IPS-20b (cell line): ENCODE data around the gene SMAD7.

Experiments
- H3K27ac ChIP-seq: one replicate; pipeline ENCODE4 v1.5.1; 2013; ENCODE audit warnings: low read length
- H3K27me3 ChIP-seq: 2 replicates; pipeline ENCODE4 v1.6.1; 2013; ENCODE audit warnings: mild to moderate bottlenecking, low read length, inconsistent platforms; ENCODE audit not compliant: insufficient read depth
- H3K36me3 ChIP-seq: 2 replicates; pipeline ENCODE4 v1.6.1; 2013; ENCODE audit warnings: low read depth, mild to moderate bottlenecking, inconsistent platforms, low read length, moderate library complexity; ENCODE audit not compliant: insufficient read depth
- H3K4me1 ChIP-seq: 2 replicates; pipeline ENCODE4 v1.6.1; 2013; ENCODE audit warnings: mild to moderate bottlenecking, control low read depth, inconsistent platforms, low read length, moderate library complexity; ENCODE audit not compliant: insufficient read depth
- H3K4me3 ChIP-seq: 2 replicates; pipeline ENCODE4 v1.5.1; 2013; ENCODE audit warnings: mild to moderate bottlenecking, low read length, inconsistent platforms
- H3K9ac ChIP-seq: 2 replicates; pipeline ENCODE4 v1.6.1; 2013; ENCODE audit warnings: low read depth, mild to moderate bottlenecking, inconsistent platforms, low read length, moderate library complexity
- H3K9me3 ChIP-seq: 2 replicates; pipeline ENCODE4 v1.6.1; 2013; ENCODE audit warnings: mild to moderate bottlenecking, low read depth, low read length, inconsistent platforms; ENCODE audit not compliant: insufficient read depth

Gene SMAD7

DNA sequence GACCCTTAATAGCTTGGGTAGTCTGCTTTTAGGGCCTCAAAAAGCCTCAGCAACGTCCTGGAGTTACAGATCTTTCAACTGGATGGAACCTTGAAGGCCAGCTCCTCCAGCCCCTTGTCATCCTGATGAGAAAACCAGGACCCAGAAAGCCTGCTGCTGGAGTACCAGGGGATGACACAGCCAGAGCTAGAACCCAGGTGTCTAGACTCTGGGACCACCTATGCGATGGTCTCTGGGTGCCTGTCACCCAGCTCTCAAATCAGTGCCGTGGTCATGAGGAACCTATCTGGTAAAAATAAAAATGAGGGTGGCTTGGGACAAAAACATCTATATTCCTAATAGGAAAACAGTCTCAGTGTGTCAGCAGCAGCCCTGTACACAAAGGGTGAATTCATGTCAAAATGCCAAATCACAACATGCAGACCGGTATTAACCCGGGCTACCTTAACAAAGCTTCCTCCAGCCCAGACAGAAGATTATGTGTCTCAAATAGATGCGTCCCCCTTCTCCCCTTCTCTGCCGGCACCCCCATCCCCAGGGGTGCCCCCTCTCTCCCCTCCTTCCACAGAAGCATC lies 28.5 kb downstream of the SMAD7 start:
- Histone ChIP-seq H3K9ac (no peak overlapping the region), H3K4me1 (peaks cover 14% of the 10 kb centered on the region), H3K27me3 (no peaks in the 10 kb centered on the region), H3K36me3 (peaks cover 30% of the 10 kb centered on the region), H3K27ac (no peak overlapping the region), H3K9me3 (no peaks in the 10 kb centered on the region), H3K4me3 (no peak overlapping the region)

DNA sequence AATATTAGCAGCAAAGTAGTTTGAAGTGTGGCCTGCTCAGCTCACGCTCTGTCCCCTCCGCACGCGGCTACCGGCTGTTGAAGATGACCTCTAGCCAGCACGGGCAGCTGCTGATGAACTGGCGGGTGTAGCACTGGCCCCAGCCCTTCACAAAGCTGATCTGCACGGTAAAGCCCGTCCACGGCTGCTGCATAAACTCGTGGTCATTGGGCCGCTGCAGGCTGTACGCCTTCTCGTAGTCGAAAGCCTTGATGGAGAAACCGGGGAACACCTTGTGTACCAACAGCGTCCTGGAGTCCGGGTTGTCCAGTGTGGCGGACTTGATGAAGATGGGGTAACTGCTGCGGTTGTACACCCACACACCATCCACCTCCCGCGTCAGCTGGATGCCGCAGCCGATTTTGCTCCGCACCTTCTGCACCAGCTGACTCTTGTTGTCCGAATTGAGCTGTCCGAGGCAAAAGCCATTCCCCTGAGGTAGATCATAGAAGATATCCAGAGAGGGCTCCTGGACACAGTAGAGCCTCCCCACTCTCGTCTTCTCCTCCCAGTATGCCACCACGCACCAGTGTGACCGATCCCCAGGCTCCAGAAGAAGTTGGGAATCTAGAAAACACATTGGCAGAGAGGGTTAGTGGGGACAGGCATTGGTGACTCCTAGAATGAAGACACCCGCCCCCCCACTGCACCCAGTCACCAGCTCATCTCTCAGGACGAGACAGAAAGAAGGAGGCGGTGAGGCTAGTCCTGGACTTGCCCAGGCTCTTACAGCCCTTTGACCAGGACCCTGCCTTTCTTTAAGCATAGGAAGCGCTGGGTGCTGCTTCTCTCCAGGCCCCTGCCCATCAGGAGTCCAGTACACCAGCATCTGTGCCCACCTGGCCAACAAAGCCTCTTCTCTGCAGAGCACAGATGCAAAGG lies 29.2 kb downstream of the SMAD7 start:
- H3K9ac ChIP-seq: no peak overlapping the region
- peaks cover 30% of the 10 kb centered on the region for H3K36me3 ChIP-seq
- H3K4me1 ChIP-seq: peaks cover 14% of the 10 kb centered on the region
- H3K9me3 ChIP-seq: no peaks in the 10 kb centered on the region
- H3K27ac ChIP-seq: no peak overlapping the region
- no peak overlapping the region for H3K4me3 ChIP-seq
- H3K27me3 ChIP-seq: no peaks in the 10 kb centered on the region

DNA sequence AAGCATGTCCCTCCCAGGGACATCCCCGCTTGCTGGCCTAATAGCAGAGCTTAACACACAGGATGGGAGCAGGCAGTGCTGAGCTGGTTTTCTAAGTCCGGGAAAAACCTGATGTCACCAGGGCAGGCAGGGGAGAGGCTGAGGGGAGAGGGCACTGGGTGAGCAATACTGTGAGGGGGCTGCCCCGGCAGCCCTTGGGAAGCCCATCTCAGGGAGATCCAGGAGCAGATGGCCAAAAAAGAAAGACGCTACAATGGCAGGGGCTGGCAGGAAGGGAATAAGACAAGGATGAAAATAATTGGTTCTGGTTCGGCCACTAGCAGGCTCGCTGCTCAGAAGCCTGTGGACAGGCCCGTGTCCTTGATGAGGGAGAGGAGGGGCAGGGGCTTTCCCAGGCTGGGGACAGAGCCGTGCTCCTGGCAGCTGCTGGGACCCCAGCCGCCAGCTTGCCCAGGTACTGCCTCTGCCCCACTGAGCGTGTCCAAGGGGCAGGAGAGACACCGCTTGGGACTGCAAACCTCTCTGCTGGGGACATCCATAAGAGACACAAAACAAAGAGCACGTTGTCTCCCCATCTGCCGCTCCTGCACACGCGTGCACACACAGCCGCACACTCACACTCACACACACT lies 30.2 kb downstream of the SMAD7 start:
- Histone ChIP-seq H3K9me3 (no peaks in the 10 kb centered on the region), H3K4me1 (peaks cover 14% of the 10 kb centered on the region), H3K27ac (no peak overlapping the region), H3K4me3 (no peak overlapping the region), H3K9ac (no peak overlapping the region), H3K36me3 (peaks cover 30% of the 10 kb centered on the region), H3K27me3 (no peaks in the 10 kb centered on the region)

DNA sequence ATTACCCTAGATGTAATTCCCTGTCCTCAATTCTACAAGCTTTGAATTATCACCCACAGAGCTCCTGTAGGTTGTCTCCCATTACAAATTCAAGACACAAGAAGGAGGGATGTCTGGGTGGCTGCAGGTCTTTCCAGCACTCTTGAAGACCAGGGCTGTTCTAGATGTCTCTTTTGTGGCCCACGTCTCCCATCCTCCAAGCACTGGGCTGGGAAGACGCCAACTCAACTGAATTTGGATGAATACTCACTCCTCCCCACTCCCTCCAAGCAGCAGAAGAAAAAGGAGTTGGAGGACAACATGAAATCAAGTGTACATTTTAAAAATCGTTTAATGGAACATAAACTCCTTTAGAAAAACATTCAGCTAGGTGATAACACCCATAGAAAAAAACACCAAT lies 31.2 kb downstream of the SMAD7 start:
- Histone ChIP-seq H3K27ac (no peak overlapping the region), H3K9me3 (no peaks in the 10 kb centered on the region), H3K4me1 (peaks cover 12% of the 10 kb centered on the region), H3K9ac (no peak overlapping the region), H3K4me3 (no peak overlapping the region), H3K27me3 (no peaks in the 10 kb centered on the region), H3K36me3 (peaks cover 30% of the 10 kb centered on the region)

DNA sequence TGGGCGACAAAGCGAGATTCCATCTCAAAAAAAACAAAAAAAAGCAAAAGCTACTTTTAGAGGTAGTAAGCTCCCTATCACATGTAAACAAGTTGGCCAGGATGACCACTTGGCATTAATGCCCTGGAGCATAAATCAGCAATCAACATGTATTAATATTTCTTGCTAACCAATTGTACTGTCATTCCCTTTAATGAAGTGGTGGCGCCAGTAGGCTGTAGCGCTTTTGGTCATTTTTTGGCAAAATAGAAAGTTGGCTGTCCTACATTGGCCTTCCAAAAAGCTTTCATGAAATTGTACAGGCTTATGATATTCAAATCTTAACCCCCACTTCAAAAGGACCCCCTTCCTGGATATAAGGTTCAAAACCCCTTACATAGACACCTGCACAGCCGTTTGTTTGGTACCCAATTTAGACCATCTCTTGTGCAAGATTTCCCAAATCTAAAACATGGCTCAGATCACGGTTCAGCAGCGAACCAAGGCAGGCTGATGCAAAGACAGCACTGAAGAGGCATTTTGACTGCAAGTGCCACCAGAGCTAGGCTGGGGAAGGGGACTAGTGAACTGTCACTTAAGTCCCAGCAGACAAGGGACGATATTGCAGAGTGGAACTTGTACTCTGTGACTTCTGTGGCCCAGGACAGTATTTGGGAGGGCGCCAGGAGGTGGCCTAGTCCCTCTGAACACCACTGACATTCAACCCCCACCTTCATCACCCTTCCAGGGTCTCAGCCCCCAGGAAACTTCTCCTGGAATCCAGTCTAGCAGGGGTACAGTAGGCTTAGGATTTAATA lies 31.9 kb downstream of the SMAD7 start:
- H3K36me3 ChIP-seq: peaks cover 30% of the 10 kb centered on the region
- no peak overlapping the region for H3K9ac ChIP-seq
- no peaks in the 10 kb centered on the region for H3K9me3 ChIP-seq
- H3K27me3 ChIP-seq: no peaks in the 10 kb centered on the region
- no peak overlapping the region for H3K4me3 ChIP-seq
- H3K4me1 ChIP-seq: peaks cover 8% of the 10 kb centered on the region
- H3K27ac ChIP-seq: no peak overlapping the region

DNA sequence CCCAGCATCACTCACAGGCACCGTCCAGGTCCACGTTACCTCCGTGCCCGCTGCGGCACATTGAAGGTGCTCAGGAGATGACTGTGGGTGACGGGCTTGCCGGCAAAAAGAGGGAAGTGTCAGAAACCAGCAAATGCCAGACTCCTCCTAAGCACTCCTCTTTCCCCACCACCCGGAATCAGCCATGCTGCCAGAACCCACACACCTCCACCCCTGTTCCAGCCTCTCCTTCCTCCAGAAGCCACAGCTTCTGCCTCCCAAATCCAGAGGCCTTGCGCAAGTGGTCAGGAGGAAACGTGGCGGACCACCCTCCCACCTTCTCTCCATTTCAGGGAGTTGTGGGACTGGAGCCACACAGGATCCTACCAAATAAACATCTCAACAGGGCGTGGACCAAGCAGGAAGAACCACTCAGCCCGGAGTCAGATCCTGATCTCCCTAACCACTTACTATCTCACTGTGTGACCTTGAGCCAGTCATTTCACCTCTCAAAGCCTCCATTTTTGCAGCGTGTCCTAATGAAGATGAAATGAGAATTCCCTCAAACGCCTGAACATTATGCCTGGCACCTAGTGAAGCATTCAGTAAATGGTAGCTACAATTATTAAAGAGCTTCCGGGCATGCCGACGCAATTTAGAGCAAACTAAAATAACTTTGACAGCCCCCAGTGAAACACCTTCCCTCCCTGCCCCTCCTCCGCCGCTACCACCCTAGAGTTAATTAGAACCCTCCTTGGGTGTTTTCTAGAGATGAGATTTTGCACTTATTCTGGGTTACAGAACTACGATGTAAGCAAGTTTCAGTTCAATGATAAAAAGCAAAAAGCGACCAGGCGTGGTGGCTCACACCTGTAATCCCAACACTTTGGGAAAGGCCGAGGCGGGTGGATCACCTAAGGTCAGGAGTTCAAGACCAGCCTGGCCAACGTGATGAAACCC lies 32.9 kb downstream of the SMAD7 start:
- no peak overlapping the region for H3K27ac ChIP-seq
- H3K4me3 ChIP-seq: no peak overlapping the region
- H3K9me3 ChIP-seq: no peaks in the 10 kb centered on the region
- H3K36me3 ChIP-seq: peaks cover 24% of the 10 kb centered on the region
- H3K27me3 ChIP-seq: no peaks in the 10 kb centered on the region
- H3K9ac ChIP-seq: no peak overlapping the region
- peaks cover 3% of the 10 kb centered on the region; the same call in 1 of the 2 replicates for H3K4me1 ChIP-seq

DNA sequence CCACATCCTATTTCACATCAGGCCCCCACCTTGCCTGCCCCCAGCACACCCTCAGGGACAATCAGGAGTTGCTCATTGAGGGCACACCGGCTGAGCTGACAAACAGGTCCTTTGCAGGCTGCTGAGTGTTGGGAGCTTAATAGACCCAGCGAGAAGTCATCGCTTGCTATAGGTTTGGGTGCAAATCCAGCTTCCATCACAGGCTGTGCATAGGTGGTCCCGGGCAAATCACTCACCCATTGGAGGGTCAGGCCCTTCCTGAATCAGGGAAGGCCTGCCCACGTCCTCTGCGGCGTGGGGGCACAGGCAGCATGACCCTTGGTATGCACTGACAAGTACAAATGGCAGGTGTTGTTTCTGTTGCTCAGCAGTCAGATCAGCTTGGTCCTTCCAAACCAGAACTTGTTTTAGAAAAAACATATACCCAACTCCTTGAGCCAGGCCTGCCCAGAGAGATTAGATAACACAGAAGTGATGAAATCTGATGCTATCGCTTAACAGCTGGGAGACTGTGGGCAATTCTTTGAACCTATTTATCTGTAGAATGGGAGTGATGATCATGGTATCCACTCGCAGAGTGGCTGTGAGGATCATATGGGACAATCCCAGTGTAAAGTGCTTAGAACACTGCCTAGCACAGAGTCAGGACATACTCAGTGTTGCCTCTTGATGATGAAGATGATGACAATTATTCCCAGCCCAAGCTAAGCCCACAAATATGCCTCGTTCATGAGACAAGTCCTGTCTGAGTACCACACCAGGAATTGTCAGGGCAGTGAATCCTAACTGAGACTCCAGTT lies 34.9 kb downstream of the SMAD7 start:
- Histone ChIP-seq H3K9me3 (no peaks in the 10 kb centered on the region), H3K9ac (no peak overlapping the region), H3K36me3 (peaks cover 14% of the 10 kb centered on the region), H3K27ac (no peak overlapping the region), H3K4me3 (no peak overlapping the region), H3K4me1 (peaks cover 3% of the 10 kb centered on the region; the same call in 1 of the 2 replicates), H3K27me3 (no peaks in the 10 kb centered on the region)

DNA sequence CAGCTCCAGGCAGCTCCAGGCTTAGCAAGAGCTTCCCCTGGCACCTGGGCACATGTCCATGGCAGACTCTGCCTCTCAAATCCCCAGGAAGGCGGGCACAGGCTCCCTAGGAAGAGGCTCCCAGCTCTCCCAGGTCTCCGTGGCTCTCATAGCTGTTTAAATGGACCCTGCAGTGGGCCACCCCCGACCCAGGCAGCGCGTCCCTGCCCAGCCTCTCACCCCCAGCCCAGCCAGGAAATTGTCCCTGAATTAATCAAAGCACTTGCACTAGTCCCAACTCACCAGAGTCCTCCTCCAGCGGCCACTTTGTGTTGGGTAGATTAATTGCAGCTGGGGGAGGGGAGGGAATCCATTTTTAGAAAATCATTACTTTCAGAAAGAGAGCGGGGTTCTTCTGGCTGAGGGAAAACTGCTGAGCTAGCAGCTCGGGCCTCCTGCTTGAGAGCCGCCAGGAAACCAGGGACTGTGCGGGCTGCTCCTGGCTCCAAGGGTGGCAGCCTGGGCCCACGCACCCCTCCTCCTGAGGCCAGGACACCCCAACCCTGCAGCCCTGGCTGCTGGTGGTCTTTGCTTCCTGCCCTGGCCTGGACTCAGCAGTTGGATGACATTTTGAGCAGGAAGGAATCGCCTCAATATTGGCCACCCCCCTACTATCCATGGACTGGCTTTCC lies 36.0 kb downstream of the SMAD7 start:
- no peaks in the 10 kb centered on the region for H3K9me3 ChIP-seq
- H3K36me3 ChIP-seq: 0 out of 2 replicates have a peak, but pooled peaks cover 8% of the 10 kb centered on the region
- H3K27me3 ChIP-seq: no peaks in the 10 kb centered on the region
- peaks cover 3% of the 10 kb centered on the region; the same call in 1 of the 2 replicates for H3K4me1 ChIP-seq
- H3K27ac ChIP-seq: no peak overlapping the region
- H3K9ac ChIP-seq: no peak overlapping the region
- H3K4me3 ChIP-seq: no peak overlapping the region

DNA sequence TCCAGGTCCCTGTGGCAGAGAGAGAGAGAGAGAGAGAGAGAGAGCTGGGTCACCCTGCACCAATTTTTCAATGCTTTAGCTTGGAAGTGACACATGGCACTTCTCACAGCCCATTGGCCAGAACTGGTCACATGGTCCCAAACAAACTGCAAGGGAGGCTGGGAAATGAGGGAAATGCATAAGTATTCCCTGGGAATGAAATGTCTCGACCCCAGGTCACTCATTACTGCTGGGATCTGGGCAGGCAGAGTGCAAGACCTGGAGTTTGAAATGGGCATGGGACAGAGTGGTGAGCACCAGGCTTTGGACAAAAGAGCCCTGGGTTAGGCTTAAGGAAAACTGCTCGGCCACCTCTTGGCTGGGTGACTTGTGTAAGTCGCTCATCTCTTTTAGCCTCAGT lies 37.0 kb downstream of the SMAD7 start:
- no peak overlapping the region for H3K4me3 ChIP-seq
- no peak overlapping the region for H3K27ac ChIP-seq
- H3K9me3 ChIP-seq: no peaks in the 10 kb centered on the region
- peaks cover 3% of the 10 kb centered on the region; the same call in 1 of the 2 replicates for H3K4me1 ChIP-seq
- H3K36me3 ChIP-seq: no peaks in the 10 kb centered on the region
- no peak overlapping the region for H3K9ac ChIP-seq
- no peaks in the 10 kb centered on the region for H3K27me3 ChIP-seq

DNA sequence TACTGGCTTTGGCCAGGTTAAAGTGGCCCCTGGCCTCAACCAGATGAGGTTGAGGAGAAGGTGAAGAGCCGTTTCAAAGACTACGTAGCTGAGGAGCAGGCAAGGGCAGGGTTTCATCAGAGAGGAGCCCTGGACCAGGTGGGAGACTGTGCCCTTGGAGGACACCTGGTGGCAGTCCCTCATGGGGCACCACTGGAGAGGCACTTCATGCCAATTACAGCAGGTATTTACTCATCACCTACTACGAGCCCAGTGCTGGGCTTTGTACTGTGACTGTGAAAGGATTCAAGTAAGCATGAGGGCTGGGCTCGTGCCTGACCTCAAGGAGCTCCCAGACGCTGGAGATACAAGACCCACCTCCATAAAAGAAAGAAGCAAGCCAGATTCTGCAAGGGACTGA lies 37.6 kb downstream of the SMAD7 start:
- Histone ChIP-seq H3K27ac (no peak overlapping the region), H3K4me3 (no peak overlapping the region), H3K4me1 (peaks cover 3% of the 10 kb centered on the region; the same call in 1 of the 2 replicates), H3K36me3 (no peaks in the 10 kb centered on the region), H3K9me3 (no peaks in the 10 kb centered on the region), H3K9ac (no peak overlapping the region), H3K27me3 (no peaks in the 10 kb centered on the region)
